ENCODE results near the gene TRAPPC11. TPM values are rescaled to one million over a fixed set of nuclear protein-coding genes. Genes with fewer than 3 reads are reported as not detected.

Gene TRAPPC11
- total and polyA plus RNA-seq, 2 of the 13 experiments (the other 11 are each of a cell fraction or from before 2014, with no cell fraction given): 18.0 to 23.2 TPM

- no peak for TF ChIP-seq LRRFIP1 (CRISPR knock-in tag; conservative IDR thresholded peaks at IDR 0.05)
- no peak for TF ChIP-seq KAT2B (IDR thresholded peaks at IDR 0.05; ENCODE audit: borderline replicate concordance, low read depth, low read length)
- no peak for TF ChIP-seq NCOA1 (CRISPR knock-in tag; IDR thresholded peaks at IDR 0.05)
- TF ChIP-seq HDAC2 (CRISPR knock-in tag; IDR thresholded peaks at IDR 0.05): 0 out of 2 replicates have a peak, but pooled peaks have one; percentile 10
- no peak for TF ChIP-seq ZNF251 (CRISPR knock-in tag; IDR thresholded peaks at IDR 0.05)
- no peak for TF ChIP-seq RORA (CRISPR knock-in tag; IDR thresholded peaks at IDR 0.05)
- peak; percentile 64; the same call in 1 of the 2 replicates for TF ChIP-seq HOXA3 (CRISPR knock-in tag; IDR thresholded peaks at IDR 0.05)
- no peak for TF ChIP-seq FOXK2 (IDR thresholded peaks at IDR 0.05)
- TF ChIP-seq ZSCAN9 (CRISPR knock-in tag; IDR thresholded peaks at IDR 0.05; ENCODE audit: borderline replicate concordance): no peak
- TF ChIP-seq, protein P1, sequence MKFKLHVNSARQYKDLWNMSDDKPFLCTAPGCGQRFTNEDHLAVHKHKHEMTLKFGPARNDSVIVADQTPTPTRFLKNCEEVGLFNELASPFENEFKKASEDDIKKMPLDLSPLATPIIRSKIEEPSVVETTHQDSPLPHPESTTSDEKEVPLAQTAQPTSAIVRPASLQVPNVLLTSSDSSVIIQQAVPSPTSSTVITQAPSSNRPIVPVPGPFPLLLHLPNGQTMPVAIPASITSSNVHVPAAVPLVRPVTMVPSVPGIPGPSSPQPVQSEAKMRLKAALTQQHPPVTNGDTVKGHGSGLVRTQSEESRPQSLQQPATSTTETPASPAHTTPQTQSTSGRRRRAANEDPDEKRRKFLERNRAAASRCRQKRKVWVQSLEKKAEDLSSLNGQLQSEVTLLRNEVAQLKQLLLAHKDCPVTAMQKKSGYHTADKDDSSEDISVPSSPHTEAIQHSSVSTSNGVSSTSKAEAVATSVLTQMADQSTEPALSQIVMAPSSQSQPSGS (CRISPR knock-in tag; IDR thresholded peaks at IDR 0.05): peak; percentile 47; the same call in 1 of the 2 replicates
- 0 out of 2 replicates have a peak, but pooled peaks have one; percentile 12 for TF ChIP-seq ZNF121 (CRISPR knock-in tag; IDR thresholded peaks at IDR 0.05)
- 0 out of 2 replicates have a peak, but pooled peaks have one; percentile 9 for TF ChIP-seq SIN3A (IDR thresholded peaks at IDR 0.05; ENCODE audit: borderline replicate concordance, low read depth, low read length)
- TF ChIP-seq ZNF883 (CRISPR knock-in tag; IDR thresholded peaks at IDR 0.05; ENCODE audit: not compliant biosample characterization): no peak
- peak; percentile 68; the same call in 1 of the 2 replicates for TF ChIP-seq ZGPAT (CRISPR knock-in tag; IDR thresholded peaks at IDR 0.05)
- TF ChIP-seq, protein P2, sequence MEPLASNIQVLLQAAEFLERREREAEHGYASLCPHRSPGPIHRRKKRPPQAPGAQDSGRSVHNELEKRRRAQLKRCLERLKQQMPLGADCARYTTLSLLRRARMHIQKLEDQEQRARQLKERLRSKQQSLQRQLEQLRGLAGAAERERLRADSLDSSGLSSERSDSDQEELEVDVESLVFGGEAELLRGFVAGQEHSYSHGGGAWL (CRISPR knock-in tag; IDR thresholded peaks at IDR 0.05): peak; percentile 80; the same call in 1 of the 2 replicates
- no peak for TF ChIP-seq ETV6 (CRISPR knock-in tag; conservative IDR thresholded peaks at IDR 0.05)
- TF ChIP-seq STAT6 (CRISPR knock-in tag; IDR thresholded peaks at IDR 0.05; ENCODE audit: borderline replicate concordance): no peak; the same call in 1 of the 2 replicates
- peak; percentile 37; the same call in 1 of the 2 replicates for TF ChIP-seq DR1 (CRISPR knock-in tag; IDR thresholded peaks at IDR 0.05)
- TF ChIP-seq ZNF3 (CRISPR knock-in tag; IDR thresholded peaks at IDR 0.05): no peak
Observed at GRCh38 chr4:183659029-183659871, at the start of gene TRAPPC11, which contains the start of gene RWDD4 (continued).
